ENCODE measurements around the gene KRT83.
"Not testable (repeated sequence)": the region's sequence is repeated elsewhere in the genome, so short reads cannot be mapped to it uniquely, and the experiment has no call there.

KRT83 gene

GRCh38 chr12:52353766-52354165 lies 32.6 kb upstream of the KRT83 start:
- no peak for DNase-seq (ENCODE audit: low read depth)

GRCh38 chr12:52352951-52353350 lies 31.8 kb upstream of the KRT83 start:
- DNase-seq (ENCODE audit: low read depth) = no peak

GRCh38 chr12:52351196-52352059 lies 30.2 kb upstream of the KRT83 start:
- DNase-seq (ENCODE audit: low read depth) = no peak

GRCh38 chr12:52350786-52351185 lies 29.6 kb upstream of the KRT83 start:
- no peak for DNase-seq (ENCODE audit: low read depth)

GRCh38 chr12:52350021-52350620 lies 28.9 kb upstream of the KRT83 start:
- DNase-seq (ENCODE audit: low read depth) = no peak

- DNase-seq (ENCODE audit: low read depth) = no peak
Observed at GRCh38 chr12:52349196-52349595, 28.0 kb upstream of the KRT83 start.

- no peak for DNase-seq (ENCODE audit: low read depth)
Observed at GRCh38 chr12:52347551-52348510, 26.6 kb upstream of the KRT83 start.

- no peak for DNase-seq (ENCODE audit: low read depth)
Observed at GRCh38 chr12:52347016-52347415, 25.8 kb upstream of the KRT83 start.

GRCh38 chr12:52346593-52346992 lies 25.4 kb upstream of the KRT83 start:
- no peak for DNase-seq (ENCODE audit: low read depth)

GRCh38 chr12:52345041-52345440 lies 23.8 kb upstream of the KRT83 start:
- not testable (repeated sequence) for DNase-seq (ENCODE audit: low read depth)

GRCh38 chr12:52344111-52344510 lies 22.9 kb upstream of the KRT83 start:
- DNase-seq (ENCODE audit: low read depth) = no peak

GRCh38 chr12:52343550-52343949 lies 22.4 kb upstream of the KRT83 start:
- DNase-seq (ENCODE audit: low read depth) = no peak

GRCh38 chr12:52342781-52343490 lies 21.7 kb upstream of the KRT83 start:
- no peak for DNase-seq (ENCODE audit: low read depth)

- no peak for DNase-seq (ENCODE audit: low read depth)
Observed at GRCh38 chr12:52341066-52341580, 19.9 kb upstream of the KRT83 start.

GRCh38 chr12:52338241-52338960 lies 17.2 kb upstream of the KRT83 start:
- no peak for DNase-seq (ENCODE audit: low read depth)

GRCh38 chr12:52337054-52337453 lies 15.9 kb upstream of the KRT83 start:
- no peak for DNase-seq (ENCODE audit: low read depth)

GRCh38 chr12:52336641-52337040 lies 15.4 kb upstream of the KRT83 start:
- no peak for DNase-seq (ENCODE audit: low read depth)

- no peak for DNase-seq (ENCODE audit: low read depth)
Observed at GRCh38 chr12:52335598-52336262, 14.5 kb upstream of the KRT83 start.

GRCh38 chr12:52334185-52334584 lies 13.0 kb upstream of the KRT83 start:
- no peak for DNase-seq (ENCODE audit: low read depth)

- no peak for DNase-seq (ENCODE audit: low read depth)
Observed at GRCh38 chr12:52333321-52333720, 12.1 kb upstream of the KRT83 start.
